ENCODE measurements around the gene EPHA2.
"Not testable (repeated sequence)": the region's sequence is repeated elsewhere in the genome, so short reads cannot be mapped to it uniquely, and the experiment has no call there.

The EPHA2 gene

GRCh38 chr1:16183765-16184556, 28.1 kb upstream of the EPHA2 start:
- DNase-seq, result no peak

- no peak for DNase-seq
Observed at GRCh38 chr1:16183179-16183578, 27.3 kb upstream of the EPHA2 start.

- no peak for DNase-seq
Observed at GRCh38 chr1:16181887-16182719, 26.2 kb upstream of the EPHA2 start.

- no peak for DNase-seq
Observed at GRCh38 chr1:16180291-16180824, 24.5 kb upstream of the EPHA2 start.

DNA sequence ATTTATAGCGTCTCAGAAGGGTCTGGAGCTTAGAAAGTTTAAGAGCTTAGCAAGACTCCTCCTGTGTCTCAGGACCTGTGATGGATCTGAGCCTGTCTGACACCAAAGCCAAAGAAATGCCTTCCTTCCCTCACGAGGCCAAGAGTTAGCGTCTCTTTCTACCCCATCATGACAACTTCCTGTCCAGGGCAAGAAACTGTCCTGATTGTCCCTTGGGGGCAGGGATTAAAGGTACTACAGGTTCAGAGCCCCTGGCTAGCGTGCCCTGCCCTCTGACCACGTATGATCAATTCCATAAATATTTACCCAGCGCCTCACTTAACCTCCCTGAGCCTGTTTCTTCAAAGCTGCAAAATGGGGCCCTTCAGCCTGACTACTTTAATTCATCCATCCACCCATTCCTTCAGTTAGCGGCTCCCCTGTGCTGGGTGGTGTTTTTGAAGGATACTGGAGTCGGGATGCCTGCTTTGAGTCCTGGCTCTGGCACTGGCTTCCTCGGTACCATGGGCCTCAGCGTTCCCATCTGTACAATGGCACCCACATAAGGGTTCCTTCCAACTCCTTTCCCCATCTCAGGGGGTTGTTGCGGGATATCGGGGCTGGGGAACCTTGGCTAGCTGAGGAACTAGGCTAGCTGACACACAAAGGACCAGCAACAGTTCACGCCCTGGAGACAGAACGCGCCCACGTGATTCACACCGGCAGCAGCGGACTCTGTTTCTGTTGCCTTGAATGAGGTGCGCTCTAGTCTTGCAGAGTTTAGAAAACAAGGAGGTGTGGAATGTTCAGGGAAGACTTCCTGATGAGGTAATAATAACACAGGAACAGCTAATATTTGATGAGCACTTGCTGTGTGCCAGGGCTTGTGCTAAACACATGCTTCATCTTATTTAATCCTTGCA, 23.0 kb upstream of the EPHA2 start:
- no peak for DNase-seq

- no peak for DNase-seq
Observed at GRCh38 chr1:16177306-16177705, 21.4 kb upstream of the EPHA2 start.

DNA sequence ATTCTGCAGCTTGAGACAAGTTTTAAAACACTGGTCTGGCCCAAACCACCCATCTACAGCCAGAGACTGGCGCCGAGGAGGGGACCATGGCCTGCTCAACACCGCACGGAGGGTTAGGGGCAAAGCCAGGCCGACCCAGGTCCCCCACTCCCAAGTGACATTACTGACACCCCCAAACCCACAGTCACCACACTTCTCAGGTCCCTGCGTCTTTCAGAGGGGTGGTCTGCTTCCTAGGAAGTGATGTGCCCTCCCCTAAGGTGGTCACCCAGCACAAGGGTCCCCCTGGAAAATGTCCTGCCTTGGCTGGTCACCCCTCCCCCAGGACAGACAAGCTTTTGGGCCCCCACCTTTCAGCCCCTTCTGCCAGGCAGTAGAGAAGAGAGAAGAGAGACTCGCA, 20.8 kb upstream of the EPHA2 start:
- no peak for DNase-seq

- DNase-seq, result no peak
Observed at GRCh38 chr1:16175610-16176553, 20.0 kb upstream of the EPHA2 start.

- no peak for DNase-seq
Observed at GRCh38 chr1:16174886-16175598, 19.2 kb upstream of the EPHA2 start.

- no peak for DNase-seq
Observed at GRCh38 chr1:16174261-16174868, 18.5 kb upstream of the EPHA2 start.

- no peak for DNase-seq
Observed at GRCh38 chr1:16173447-16174260, 17.8 kb upstream of the EPHA2 start.

GRCh38 chr1:16172964-16173446, 17.1 kb upstream of the EPHA2 start:
- no peak for DNase-seq

- no peak for DNase-seq
Observed at GRCh38 chr1:16172218-16172830, 16.5 kb upstream of the EPHA2 start.

DNA sequence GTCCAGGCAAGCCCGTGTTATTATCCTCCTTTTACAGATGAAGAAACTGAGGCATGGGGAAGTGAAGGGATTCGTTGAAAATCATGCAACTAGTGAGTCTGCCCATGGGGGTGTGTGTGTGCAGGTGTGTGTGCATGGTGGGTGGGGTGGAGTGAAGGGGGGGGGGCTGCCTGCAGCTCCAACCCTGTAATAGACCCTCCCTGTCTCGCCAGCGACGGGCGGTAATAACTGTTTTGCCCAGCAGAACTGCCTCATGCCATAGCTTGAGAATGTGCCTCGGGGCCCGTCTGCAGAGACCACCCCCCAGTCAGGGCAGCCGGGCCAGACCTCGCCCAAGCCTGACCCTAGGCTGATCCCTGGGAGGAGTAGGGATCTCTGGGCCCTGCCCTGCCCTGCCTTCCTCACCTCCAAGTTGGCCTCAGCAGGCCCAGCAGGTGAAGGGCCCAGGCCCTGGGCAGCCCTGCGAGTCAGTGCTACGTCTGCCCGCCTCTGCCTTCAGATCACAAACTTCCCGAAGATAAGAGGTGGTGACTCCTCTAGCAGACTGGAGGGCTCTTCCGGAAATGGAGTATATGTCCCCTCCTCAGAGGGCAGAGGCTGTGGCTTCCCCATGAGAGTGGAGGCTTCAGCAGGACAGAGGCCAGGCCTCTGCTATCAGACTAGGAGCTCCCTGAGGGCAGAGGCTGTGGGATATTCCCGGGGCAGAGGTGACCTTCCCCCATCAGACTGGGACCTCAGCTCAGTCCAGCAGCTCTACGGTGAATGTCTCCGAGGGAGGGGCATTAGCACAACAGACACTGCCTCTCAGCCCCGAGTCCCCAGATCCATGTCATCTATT, 15.7 kb upstream of the EPHA2 start:
- no peak for DNase-seq

DNA sequence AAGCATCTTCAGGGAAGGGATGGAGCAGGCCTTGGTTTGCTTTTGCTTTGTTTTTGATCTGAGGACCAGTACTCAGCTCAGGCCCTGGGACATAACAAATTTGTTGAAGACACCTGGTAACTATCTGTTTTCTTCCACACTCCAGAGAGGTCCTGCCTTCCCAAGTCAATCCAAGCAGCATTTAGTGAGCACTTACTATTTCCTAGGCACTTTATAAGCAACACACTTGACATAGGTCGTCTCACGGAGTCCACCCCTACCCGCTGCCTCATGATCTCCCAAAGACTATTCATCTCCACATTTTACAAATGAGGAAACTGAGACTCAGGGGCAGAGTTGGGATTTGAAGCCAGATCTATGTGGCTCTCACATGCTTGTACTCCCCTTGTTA, 14.4 kb upstream of the EPHA2 start:
- no peak for DNase-seq

DNA sequence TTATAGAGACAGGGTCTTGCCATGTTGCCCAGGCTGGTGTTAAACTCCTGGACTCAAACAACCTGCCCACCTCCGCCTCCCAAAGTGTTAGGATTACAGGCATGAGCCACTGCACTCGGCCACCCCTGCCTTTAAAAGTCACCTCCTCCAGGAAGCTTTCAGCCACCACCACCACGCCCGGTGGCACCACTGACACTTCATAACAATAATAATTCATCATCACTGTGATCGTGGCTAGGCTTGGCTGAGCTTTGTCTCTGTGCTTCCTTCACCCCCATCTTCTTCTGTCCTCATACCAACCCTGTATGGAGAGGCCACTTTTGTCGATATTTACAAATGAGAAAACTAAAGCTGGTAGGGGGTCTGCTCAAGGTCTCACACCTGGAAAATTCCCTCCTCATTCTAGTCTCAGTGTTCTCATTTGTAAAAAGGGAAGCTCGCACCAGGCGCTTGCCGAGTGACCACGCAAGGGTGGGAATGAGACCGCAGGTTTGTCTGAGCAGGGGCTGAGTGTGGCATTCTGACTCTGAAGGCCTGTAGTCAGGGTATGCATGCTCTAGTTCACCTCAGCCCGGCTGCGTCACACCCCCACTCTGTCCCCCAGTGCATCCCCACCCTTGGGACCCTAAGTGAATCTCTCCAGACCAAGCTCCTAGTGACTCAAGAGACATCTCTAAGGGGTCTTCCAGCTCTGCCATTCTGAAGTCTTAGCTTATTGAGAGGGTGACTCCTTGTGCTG, 12.9 kb upstream of the EPHA2 start:
- DNase-seq, result no peak

DNA sequence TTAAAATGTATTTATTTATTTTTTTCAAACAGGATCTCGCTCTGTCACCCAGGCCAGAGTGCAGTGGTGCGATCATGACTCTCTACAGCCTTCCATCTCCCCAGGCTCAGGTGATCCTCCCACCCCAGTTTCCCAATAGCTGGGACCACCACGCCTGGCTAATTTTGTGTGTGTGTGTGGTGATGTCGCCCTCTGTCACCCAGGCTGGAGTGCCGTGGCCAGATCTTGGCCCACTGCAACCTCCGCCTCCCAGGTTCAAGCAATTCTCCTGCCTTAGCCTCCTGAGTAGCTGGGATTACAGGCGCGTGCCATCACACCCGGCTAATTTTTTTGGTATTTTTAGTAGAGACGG, 12.3 kb upstream of the EPHA2 start:
- DNase-seq, result not testable (repeated sequence)
